GM18526 (cell line): Measurements from ENCODE around the gene FAM117B.

Experiments
- POLR2A ChIP-seq: IDR thresholded peaks from 3 replicates; pipeline ENCODE4 v1.6.1; 2011; ENCODE audit not compliant: insufficient read length; ENCODE audit errors: extremely low read depth

The FAM117B gene

GRCh38 chr2:202681688-202682205, 47.0 kb downstream of the FAM117B start:
- TF ChIP-seq POLR2A, result no peak

GRCh38 chr2:202682274-202682673, 47.5 kb downstream of the FAM117B start:
- no peak for TF ChIP-seq POLR2A

GRCh38 chr2:202687276-202687675, 52.5 kb downstream of the FAM117B start:
- TF ChIP-seq POLR2A, result no peak

- TF ChIP-seq POLR2A, result no peak
Measured at GRCh38 chr2:202689459-202689858, 54.7 kb downstream of the FAM117B start.

GRCh38 chr2:202689898-202690297, 55.1 kb downstream of the FAM117B start:
- TF ChIP-seq POLR2A, result no peak

- TF ChIP-seq POLR2A, result no peak
Measured at GRCh38 chr2:202690321-202690900, 55.6 kb downstream of the FAM117B start.

- no peak for TF ChIP-seq POLR2A
Measured at GRCh38 chr2:202693503-202693902, 58.7 kb downstream of the FAM117B start.

GRCh38 chr2:202695166-202695565, 60.4 kb downstream of the FAM117B start:
- TF ChIP-seq POLR2A, result no peak

GRCh38 chr2:202700075-202700901, 65.5 kb downstream of the FAM117B start:
- TF ChIP-seq POLR2A, result no peak

GRCh38 chr2:202703091-202703490, 68.3 kb downstream of the FAM117B start:
- no peak for TF ChIP-seq POLR2A

- no peak for TF ChIP-seq POLR2A
Measured at GRCh38 chr2:202704248-202704647, 69.5 kb downstream of the FAM117B start.

GRCh38 chr2:202705446-202706020, 70.8 kb downstream of the FAM117B start:
- TF ChIP-seq POLR2A, result no peak

GRCh38 chr2:202716114-202716718, 81.4 kb downstream of the FAM117B start:
- no peak for TF ChIP-seq POLR2A

GRCh38 chr2:202716953-202717597, 82.3 kb downstream of the FAM117B start:
- TF ChIP-seq POLR2A, result no peak
